ENCODE results near the gene DNAAF2.

- TF ChIP-seq EZH2 (IDR thresholded peaks at IDR 0.05) (no peak), POLR2AphosphoS5 (IDR thresholded peaks at IDR 0.05; ENCODE audit: borderline replicate concordance, low read depth, low read length) (no peak), FOXP2 (optimal IDR thresholded peaks at IDR 0.05; ENCODE audit: control extremely low read depth, extremely low read length, insufficient read depth) (no peak)
Observed at GRCh38 chr14:49619730-49620129, 15.3 kb downstream of the DNAAF2 start.
